NCI-H2107 treated with DMSO at 0.1 percent for 48 hours (cell line): ENCODE measurements around the gene RAD21L1.
"Not testable (repeated sequence)": the region's sequence is repeated elsewhere in the genome, so short reads cannot be mapped to it uniquely, and the experiment has no call there.

Source experiments
- DNase-seq: peaks from one replicate; lab custom pipeline; 2025; ENCODE audit not compliant: unreplicated experiment; lab: John Stamatoyannopoulos, UW

RAD21L1 gene

GRCh38 chr20:1199212-1199873 lies 26.5 kb upstream of the RAD21L1 start:
- no peak for DNase-seq

GRCh38 chr20:1199964-1200363 lies 25.9 kb upstream of the RAD21L1 start:
- no peak for DNase-seq

GRCh38 chr20:1202762-1203504 lies 22.9 kb upstream of the RAD21L1 start, which contains the start of gene C20orf202:
TSS of gene C20orf202 (plus strand) at chr20:1203454. CDS start at chr20:1203586, 132 bp downstream.
- DNase-seq = no peak

- no peak for DNase-seq
These were observed 22.2 kb upstream of the RAD21L1 start for GRCh38 chr20:1203630-1204029.

GRCh38 chr20:1204113-1204512 lies 21.7 kb upstream of the RAD21L1 start:
- DNase-seq = no peak

GRCh38 chr20:1204576-1204975 lies 21.3 kb upstream of the RAD21L1 start:
- DNase-seq = no peak

- DNase-seq = no peak
These were observed 20.0 kb upstream of the RAD21L1 start for GRCh38 chr20:1205802-1206201.

- DNase-seq = no peak
These were observed 19.3 kb upstream of the RAD21L1 start for GRCh38 chr20:1206366-1207148.

- DNase-seq = no peak
These were observed 18.5 kb upstream of the RAD21L1 start for GRCh38 chr20:1207293-1207878.

GRCh38 chr20:1209447-1210387 lies 16.1 kb upstream of the RAD21L1 start:
- no peak for DNase-seq

- no peak for DNase-seq
These were observed 15.3 kb upstream of the RAD21L1 start for GRCh38 chr20:1210501-1210900.

- DNase-seq = no peak
These were observed 13.8 kb upstream of the RAD21L1 start for GRCh38 chr20:1212023-1212422.

GRCh38 chr20:1212607-1213396 lies 13.0 kb upstream of the RAD21L1 start:
- DNase-seq = peak; percentile 19

- DNase-seq = no peak
These were observed 11.0 kb upstream of the RAD21L1 start for GRCh38 chr20:1214838-1215261.

- DNase-seq = no peak
These were observed 10.3 kb upstream of the RAD21L1 start for GRCh38 chr20:1215386-1216170.

GRCh38 chr20:1216527-1217427 lies 9.1 kb upstream of the RAD21L1 start:
- DNase-seq = not testable (repeated sequence)

- DNase-seq = not testable (repeated sequence)
These were observed 3.1 kb upstream of the RAD21L1 start for GRCh38 chr20:1222750-1223149.
